Naive B cell (primary cell): Measurements from ENCODE around the gene SOX12. TPM values are rescaled to one million over a fixed set of nuclear protein-coding genes. Genes with fewer than 3 reads are reported as not detected.
"Not testable (repeated sequence)": the region's sequence is repeated elsewhere in the genome, so short reads cannot be mapped to it uniquely, and the experiment has no call there.

Experiments used
- ATAC-seq, 2 donors: fragments of 150-1000 bp; cut with Tn5 transposase; 2 replicates each; pipeline ENCODE4 v1.10.0; 2021; ENCODE audit warnings: low read depth in 2 of 2, mild to moderate bottlenecking in 2 of 2, moderate library complexity in 2 of 2
- DNase-seq: peaks from one replicate; pipeline ENCODE4 v3.0.0; 2022
- H3K27ac Mint-ChIP-seq, 6 donors: one replicate each; pipeline ENCODE4 v1.8.0; 2020 to 2022; ENCODE audit warnings: mild to moderate bottlenecking in 6 of 6, mixed read lengths in 6 of 6, moderate library complexity in 5 of 6, inconsistent platforms in 2 of 6
- H3K27me3 Mint-ChIP-seq, 3 donors: one replicate each; pipeline ENCODE4 v1.8.0; 2021 to 2022; ENCODE audit warnings: mixed read lengths in 3 of 3, mild to moderate bottlenecking in 1 of 3
- H3K36me3 Mint-ChIP-seq, 2 donors: one replicate each; pipeline ENCODE4 v1.8.0; 2020 to 2022; ENCODE audit warnings: mixed read lengths in 2 of 2, inconsistent platforms in 1 of 2, mild to moderate bottlenecking in 1 of 2
- H3K4me1 Mint-ChIP-seq, 3 donors: one replicate each; pipeline ENCODE4 v1.8.0; 2020 to 2022; ENCODE audit warnings: mixed read lengths in 3 of 3, inconsistent platforms in 1 of 3, mild to moderate bottlenecking in 1 of 3, moderate library complexity in 1 of 3
- H3K4me3 Mint-ChIP-seq, 8 donors: one replicate each; pipeline ENCODE4 v1.8.0; 2020 to 2022; ENCODE audit warnings: mild to moderate bottlenecking in 8 of 8, mixed read lengths in 8 of 8, moderate library complexity in 8 of 8, inconsistent platforms in 2 of 8
- H3K9me3 Mint-ChIP-seq, 7 donors: one replicate each; pipeline ENCODE4 v1.8.0; 2020 to 2022; ENCODE audit warnings: mixed read lengths in 7 of 7, mild to moderate bottlenecking in 5 of 7, inconsistent platforms in 2 of 7, moderate library complexity in 1 of 7
- polyA plus RNA-seq, 6 donors: library from polyadenylated mRNA; unstranded; fragments of 300-500 nt; fragmentation: Illumina TruSeq; gene quantifications; one replicate each; pipeline ENCODE4 v1.2.3, GENCODE V29; 2021; ENCODE audit warnings: low read depth in 6 of 6

SOX12 gene
- polyA plus RNA-seq, 6 donors from 2014 or later = 0.15 to 1.7 (median 0.95) TPM

- DNase-seq = no peak
- Mint-ChIP-seq H3K9me3 (no peaks in the 10 kb centered on the region), H3K27ac (peak overlapping the region in 1 of 6 donors; percentile 84)
These were observed 21.9 kb downstream of the SOX12 start for GRCh38 chr20:347317-347639.

GRCh38 chr20:347640-348484 lies 22.5 kb downstream of the SOX12 start:
- Mint-ChIP-seq H3K36me3 (no peaks in the 10 kb centered on the region), H3K27me3 (no peaks in the 10 kb centered on the region), H3K4me1 (peaks cover 16 to 25% (median 18%) of the 10 kb centered on the region in 3 donors), H3K4me3 (peak overlapping the region; percentile 87 to 98 (median 94)), H3K27ac (peak overlapping the region; percentile 49 to 95 (median 86)), H3K9me3 (no peaks in the 10 kb centered on the region)
- peak; percentile 80 to 82 for ATAC-seq
- peak; percentile 55 for DNase-seq

More at GRCh38 chr20:347317-347639, 21.9 kb downstream of the SOX12 start:
- Mint-ChIP-seq H3K36me3 (no peaks in the 10 kb centered on the region), H3K4me1 (peaks cover 16 to 25% (median 18%) of the 10 kb centered on the region in 3 donors), H3K4me3 (peak overlapping the region; percentile 87 to 98 (median 94)), H3K27me3 (no peaks in the 10 kb centered on the region)
- peak in 1 of 2 donors; percentile 1 for ATAC-seq

GRCh38 chr20:348972-349841 lies 23.9 kb downstream of the SOX12 start:
- DNase-seq = no peak
- no peaks in the 10 kb centered on the region for H3K36me3 Mint-ChIP-seq
- peak overlapping the region in 5 of 8 donors; percentile 87 to 97 (median 95) for H3K4me3 Mint-ChIP-seq
- H3K27ac Mint-ChIP-seq = no peak overlapping the region
- H3K27me3 Mint-ChIP-seq = no peaks in the 10 kb centered on the region
- peaks cover 15 to 25% (median 16%) of the 10 kb centered on the region in 3 donors for H3K4me1 Mint-ChIP-seq
- no peak for ATAC-seq
- H3K9me3 Mint-ChIP-seq = no peaks in the 10 kb centered on the region

GRCh38 chr20:353166-353565 lies 27.8 kb downstream of the SOX12 start:
- no peaks in the 10 kb centered on the region for H3K9me3 Mint-ChIP-seq
- H3K27ac Mint-ChIP-seq = peak overlapping the region in 1 of 6 donors; percentile 12
- H3K4me3 Mint-ChIP-seq = no peak overlapping the region
- H3K27me3 Mint-ChIP-seq = no peaks in the 10 kb centered on the region
- DNase-seq (no peak), ATAC-seq (no peak)
- H3K4me1 Mint-ChIP-seq = peaks cover 8 to 13% (median 9%) of the 10 kb centered on the region in 3 donors
- H3K36me3 Mint-ChIP-seq = no peaks in the 10 kb centered on the region

GRCh38 chr20:354298-354977 lies 29.1 kb downstream of the SOX12 start:
- DNase-seq (peak; percentile 81), ATAC-seq (peak; percentile 99)
- H3K27me3 Mint-ChIP-seq = peaks cover 0 to 5% (median 0%) of the 10 kb centered on the region in 3 donors
- H3K4me3 Mint-ChIP-seq = peak overlapping the region in 3 of 8 donors; percentile 25 to 83 (median 45)
- H3K9me3 Mint-ChIP-seq = no peaks in the 10 kb centered on the region
- H3K36me3 Mint-ChIP-seq = no peaks in the 10 kb centered on the region
- peaks cover 3 to 7% (median 5%) of the 10 kb centered on the region in 3 donors for H3K4me1 Mint-ChIP-seq
- no peak overlapping the region for H3K27ac Mint-ChIP-seq

GRCh38 chr20:356154-356553 lies 30.8 kb downstream of the SOX12 start:
- H3K9me3 Mint-ChIP-seq, ATAC-seq, H3K27me3 Mint-ChIP-seq: not testable (repeated sequence)

GRCh38 chr20:356745-357144 lies 31.4 kb downstream of the SOX12 start:
- peak overlapping the region in 1 of 8 donors; percentile 56 for H3K4me3 Mint-ChIP-seq
- H3K27me3 Mint-ChIP-seq = peaks cover 0 to 5% (median 0%) of the 10 kb centered on the region in 3 donors
- H3K36me3 Mint-ChIP-seq = no peaks in the 10 kb centered on the region
- no peaks in the 10 kb centered on the region for H3K9me3 Mint-ChIP-seq
- DNase-seq = no peak
- no peak for ATAC-seq
- peaks cover 13 to 15% (median 14%) of the 10 kb centered on the region in 3 donors for H3K4me1 Mint-ChIP-seq
- peak overlapping the region in 1 of 6 donors; percentile 91 for H3K27ac Mint-ChIP-seq

More at GRCh38 chr20:356154-356553, 30.8 kb downstream of the SOX12 start:
- H3K27ac Mint-ChIP-seq, H3K36me3 Mint-ChIP-seq, H3K4me3 Mint-ChIP-seq, H3K4me1 Mint-ChIP-seq, DNase-seq: not testable (repeated sequence)

- Mint-ChIP-seq H3K9me3 (no peaks in the 10 kb centered on the region), H3K27me3 (peaks cover 0 to 6% (median 5%) of the 10 kb centered on the region in 3 donors), H3K27ac (peak overlapping the region in 1 of 6 donors; percentile 51), H3K4me1 (peaks cover 20 to 23% (median 23%) of the 10 kb centered on the region in 3 donors), H3K36me3 (no peaks in the 10 kb centered on the region), H3K4me3 (no peak overlapping the region)
- DNase-seq (no peak), ATAC-seq (no peak)
These were observed 33.7 kb downstream of the SOX12 start for GRCh38 chr20:358891-359555.

GRCh38 chr20:361561-361960 lies 36.2 kb downstream of the SOX12 start:
- ATAC-seq = peak; percentile 77 to 80
- Mint-ChIP-seq H3K36me3 (no peaks in the 10 kb centered on the region), H3K9me3 (no peaks in the 10 kb centered on the region), H3K27ac (peak overlapping the region in 2 of 6 donors; percentile 33 to 80), H3K4me3 (peak overlapping the region in 4 of 8 donors; percentile 30 to 70 (median 52)), H3K4me1 (peaks cover 15 to 20% (median 16%) of the 10 kb centered on the region in 3 donors), H3K27me3 (peaks cover 5 to 12% (median 7%) of the 10 kb centered on the region in 3 donors)
- no peak for DNase-seq

GRCh38 chr20:362271-363254 lies 37.2 kb downstream of the SOX12 start:
- H3K27ac Mint-ChIP-seq = peak overlapping the region in 1 of 6 donors; percentile 16
- no peak overlapping the region for H3K4me3 Mint-ChIP-seq
- peaks cover 15 to 20% (median 16%) of the 10 kb centered on the region in 3 donors for H3K4me1 Mint-ChIP-seq
- H3K27me3 Mint-ChIP-seq = peaks cover 5 to 13% (median 10%) of the 10 kb centered on the region in 3 donors
- no peaks in the 10 kb centered on the region for H3K9me3 Mint-ChIP-seq
- DNase-seq (no peak), ATAC-seq (no peak)
- H3K36me3 Mint-ChIP-seq = no peaks in the 10 kb centered on the region

- DNase-seq = no peak
- peaks cover 6 to 21% (median 19%) of the 10 kb centered on the region in 3 donors for H3K27me3 Mint-ChIP-seq
- H3K9me3 Mint-ChIP-seq = no peaks in the 10 kb centered on the region
- H3K27ac Mint-ChIP-seq = no peak overlapping the region
- no peak overlapping the region for H3K4me3 Mint-ChIP-seq
- H3K36me3 Mint-ChIP-seq = no peaks in the 10 kb centered on the region
- ATAC-seq = no peak
- peaks cover 15 to 20% (median 16%) of the 10 kb centered on the region in 3 donors for H3K4me1 Mint-ChIP-seq
These were observed 38.1 kb downstream of the SOX12 start for GRCh38 chr20:363319-364078.
